Right ventricle myocardium inferior (tissue), 1 donor: Measurements from ENCODE around the gene ITPRIP. TPM values are rescaled to one million over a fixed set of nuclear protein-coding genes. Genes with fewer than 3 reads are reported as not detected.

Source experiments
- ATAC-seq: fragments of 200-7000 bp; cut with Tn5 transposase; one replicate; pipeline ENCODE4 v1.9.1; 2020; ENCODE audit warnings: mild to moderate bottlenecking, moderate library complexity
- DNase-seq: peaks from one replicate; pipeline ENCODE4 v3.0.0; 2021; ENCODE audit errors: missing footprints
- intact Hi-C: fragments of 100-400 bp; cut with DNase I; formaldehyde crosslinking; loops from one replicate; pipeline ENCODE4 v1.11.0; 2022
- total RNA-seq: library from RNA; stranded (reverse); fragmentation: NEBNext Ultra II Directional; extraction: Animal tissue kit (Norgen Biotek cat#: 25700); gene quantifications from one replicate; pipeline ENCODE4 v1.2.1, GENCODE V29; 2021
- donor health status: DM: no; HTN: yes; CAD: no; lungs with severe emphysema.

Gene ITPRIP
- total RNA-seq, 1 donor from 2014 or later: 28.2 TPM

DNA sequence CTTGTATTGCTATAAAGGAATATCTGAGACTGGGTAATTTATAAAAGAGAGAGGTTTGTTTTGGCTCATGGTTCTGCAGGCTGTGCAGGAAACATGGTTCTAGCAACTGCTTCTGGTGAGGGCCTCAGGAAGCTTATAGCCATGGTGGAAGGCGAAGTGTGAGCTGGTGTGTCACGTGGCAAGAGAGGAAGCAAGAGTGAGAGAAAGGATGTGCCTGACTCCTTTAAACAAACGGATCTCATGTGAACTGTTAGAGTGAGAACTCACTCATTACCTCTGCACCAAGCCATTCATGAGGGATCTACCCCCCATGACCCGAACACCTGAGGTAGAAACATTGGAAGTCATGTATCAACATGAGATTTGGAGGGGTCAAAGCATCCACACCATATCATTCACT is 7.7 kb upstream of the ITPRIP start:
- no peak for DNase-seq
- ATAC-seq: no peak
- intact Hi-C loops: no loop called here

DNA sequence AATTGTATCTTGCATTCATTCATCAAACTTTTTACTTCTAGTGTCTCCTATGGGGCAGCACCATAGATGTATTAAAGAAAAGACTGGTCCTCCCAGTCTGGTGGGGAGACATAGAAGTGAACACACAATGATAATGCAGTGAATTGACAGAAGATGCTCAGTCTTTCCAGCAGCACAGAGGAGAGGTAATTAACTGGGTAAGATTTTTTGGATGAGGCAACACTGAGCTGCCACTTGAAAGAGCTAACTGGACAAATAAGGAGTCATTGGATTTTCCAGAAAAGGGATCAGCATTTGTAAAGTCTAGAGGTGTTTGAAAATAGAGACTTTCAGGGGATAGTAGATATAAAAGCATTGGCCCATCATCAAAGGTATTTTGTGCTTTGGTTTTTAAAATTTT is 7.2 kb upstream of the ITPRIP start:
- DNase-seq (no peak), ATAC-seq (no peak)

DNA sequence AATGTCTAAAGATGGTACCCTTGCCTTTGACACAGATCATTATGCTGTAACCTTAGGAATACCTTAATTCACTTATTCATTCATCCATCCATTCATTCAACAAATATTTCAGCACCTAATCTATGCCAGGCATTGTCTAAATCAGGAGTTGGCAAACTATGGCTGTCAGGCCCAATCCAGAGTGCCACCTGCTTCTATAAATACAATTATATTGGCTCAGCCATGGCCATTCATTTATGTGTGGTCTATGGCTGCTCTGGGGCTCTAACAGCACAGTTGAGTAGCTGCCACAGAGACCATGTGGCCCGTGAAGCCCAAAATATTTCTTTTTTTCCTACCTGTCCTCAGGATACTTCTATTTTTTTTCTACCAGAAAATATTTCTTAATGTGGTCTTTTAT is 6.0 kb upstream of the ITPRIP start:
- ATAC-seq (peak; percentile 64), DNase-seq (no peak)
- intact Hi-C loops: no loop called here

More for the DNA sequence above, 7.2 kb upstream of the ITPRIP start:
- intact Hi-C loops: no loop called here

DNA sequence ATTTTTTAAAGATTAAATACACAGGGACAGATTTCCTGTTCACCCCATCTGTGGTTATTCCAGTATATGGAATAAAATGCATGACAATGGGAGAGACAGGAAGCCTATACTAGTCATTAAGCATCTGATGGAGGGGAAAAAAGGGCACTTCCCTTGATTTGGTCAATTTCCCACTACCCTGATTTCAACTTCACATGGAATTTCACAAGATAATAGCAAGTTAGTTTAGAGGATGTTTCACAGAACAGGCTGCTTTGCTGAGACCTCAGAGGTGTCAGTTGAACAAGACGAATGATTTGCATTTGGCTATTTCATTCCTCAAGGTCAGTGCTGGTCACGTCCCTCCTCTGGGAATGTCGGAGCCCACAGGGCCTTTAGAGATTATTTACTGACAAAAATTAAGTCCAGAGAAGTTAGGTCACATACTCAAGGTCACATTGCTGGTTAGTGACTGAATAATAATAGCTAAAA is 4.7 kb upstream of the ITPRIP start:
- intact Hi-C loops: no loop called here
- DNase-seq (no peak), ATAC-seq (no peak)

DNA sequence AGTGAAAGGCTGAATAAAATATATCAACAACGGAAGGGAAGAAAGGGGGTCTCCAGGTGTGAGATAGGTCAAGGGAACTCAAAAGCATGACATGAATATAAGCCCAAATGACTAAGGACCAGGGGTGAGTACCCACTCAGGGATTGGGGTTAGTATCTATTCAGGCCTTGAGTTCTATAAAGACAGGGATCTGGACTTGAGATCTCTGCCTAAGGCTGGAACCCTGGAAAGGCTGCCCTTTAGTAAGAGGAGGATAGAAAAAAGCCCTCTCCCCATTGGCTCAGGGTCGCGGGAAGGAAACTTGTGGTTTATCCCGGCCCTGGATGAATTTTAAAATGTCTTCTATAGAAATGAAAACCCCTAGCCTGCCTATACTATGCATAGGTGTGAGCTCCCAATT is 2.4 kb upstream of the ITPRIP start:
- intact Hi-C loops: no loop called here
- no peak for DNase-seq
- no peak for ATAC-seq

DNA sequence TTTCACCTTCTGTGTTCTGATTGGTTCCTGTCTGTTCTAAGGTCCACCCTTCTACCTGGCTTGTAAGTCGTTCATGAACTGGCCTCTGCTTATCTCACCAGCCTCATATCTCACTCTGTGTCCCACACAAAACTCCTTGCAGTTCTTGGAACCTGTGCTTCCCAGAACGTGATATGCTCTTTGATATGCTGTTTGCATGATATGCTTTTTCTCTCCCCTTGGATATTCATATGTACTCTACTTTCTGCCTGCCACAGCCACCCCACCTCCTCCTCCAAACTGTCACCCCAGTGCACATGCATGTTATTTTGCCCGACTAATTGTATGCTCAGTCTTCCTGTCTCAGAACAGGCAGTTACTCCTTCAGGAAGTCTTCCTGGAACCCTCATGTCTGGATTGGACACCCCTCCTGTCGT is 1.9 kb upstream of the ITPRIP start:
- intact Hi-C loops: no loop called here
- ATAC-seq: no peak
- DNase-seq: no peak

DNA sequence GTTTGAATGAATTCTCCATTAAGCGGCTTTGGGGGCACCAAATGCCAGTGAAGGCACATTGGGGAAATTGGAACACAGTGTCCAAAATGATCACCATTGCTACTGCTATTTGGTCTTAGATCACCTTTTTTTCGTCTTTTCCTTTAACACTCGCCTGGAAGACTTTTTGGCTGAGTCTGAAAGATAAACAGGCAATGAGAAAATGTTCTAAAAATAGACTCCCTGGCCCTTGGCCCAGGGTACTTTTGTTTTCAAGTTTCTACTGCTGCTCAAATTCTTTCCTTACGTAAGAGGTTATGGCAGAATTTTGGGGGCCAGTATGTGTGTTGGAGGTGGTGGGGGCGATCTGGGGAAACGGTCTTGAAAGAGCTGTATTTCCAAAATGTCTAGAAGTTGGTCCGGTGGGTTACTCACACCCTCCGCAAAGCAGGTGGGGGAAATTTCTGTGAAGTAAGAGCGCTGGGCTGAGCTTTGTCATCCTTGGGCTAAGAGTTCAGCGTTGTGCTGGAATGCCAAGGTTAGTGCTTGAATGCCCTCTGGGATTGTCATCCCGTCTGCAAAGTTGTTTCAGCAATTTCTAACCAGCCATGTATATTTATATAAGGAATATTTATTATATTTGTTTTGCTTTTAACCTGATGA is 1.3 kb upstream of the ITPRIP start:
- DNase-seq (no peak), ATAC-seq (no peak)
- intact Hi-C loops: no loop called here

DNA sequence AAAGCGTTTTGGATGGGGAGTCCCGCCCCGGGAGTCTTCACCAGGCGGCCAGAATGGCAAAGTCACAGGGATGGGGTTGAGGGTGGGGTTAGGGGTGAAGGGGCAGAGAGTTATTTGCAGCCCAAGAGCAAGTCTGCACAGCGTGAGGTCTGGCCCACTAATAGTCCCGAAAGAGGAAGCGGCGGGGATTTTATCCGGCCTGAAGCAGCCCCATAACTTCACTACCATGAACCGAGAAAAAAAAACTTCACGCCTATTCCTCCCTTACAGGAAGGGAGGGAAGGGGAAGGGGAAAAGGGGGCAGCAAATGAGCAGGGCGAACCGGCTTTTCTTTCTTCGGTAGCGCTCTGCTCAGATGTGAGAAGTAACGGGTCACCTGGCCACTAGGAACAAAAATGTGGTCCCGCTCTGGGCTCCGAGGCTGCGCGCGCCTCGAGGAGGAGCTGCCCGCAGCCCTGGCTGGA is 712 bp downstream of the ITPRIP start:
- DNase-seq (peak; percentile 84), ATAC-seq (peak; percentile 37)
- intact Hi-C loops: no loop called here

DNA sequence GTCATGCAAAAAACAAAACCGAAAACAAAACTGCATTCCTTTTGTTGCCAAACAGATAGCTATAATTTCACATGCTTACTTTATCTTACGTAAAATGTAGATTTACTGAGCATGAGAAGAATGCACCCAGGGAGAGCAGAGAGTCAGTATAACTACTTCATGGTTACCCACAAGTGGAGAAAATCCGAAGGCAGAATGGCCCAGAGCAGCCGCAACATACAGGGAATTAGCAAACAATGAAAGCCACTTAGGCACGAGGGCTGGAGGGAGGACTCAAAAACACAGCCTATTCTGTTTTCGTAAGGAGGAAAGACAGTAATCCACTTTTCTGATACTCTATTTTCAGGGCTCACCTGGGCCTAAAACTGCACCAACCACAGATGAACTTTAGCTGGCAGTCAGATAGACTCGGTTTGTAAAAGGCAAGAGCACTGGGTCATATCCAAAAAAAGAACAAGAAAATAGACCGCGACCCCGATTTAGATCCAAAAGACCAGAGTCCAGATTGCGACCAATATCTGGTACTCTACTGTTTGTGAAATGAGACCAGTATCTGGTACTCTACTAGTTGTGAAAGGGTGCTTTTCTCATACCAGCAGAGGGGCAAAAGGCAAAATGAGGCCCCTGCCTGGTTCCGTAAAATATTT is 1.3 kb downstream of the ITPRIP start:
- no peak for ATAC-seq
- intact Hi-C loops: no loop called here
- no peak for DNase-seq

DNA sequence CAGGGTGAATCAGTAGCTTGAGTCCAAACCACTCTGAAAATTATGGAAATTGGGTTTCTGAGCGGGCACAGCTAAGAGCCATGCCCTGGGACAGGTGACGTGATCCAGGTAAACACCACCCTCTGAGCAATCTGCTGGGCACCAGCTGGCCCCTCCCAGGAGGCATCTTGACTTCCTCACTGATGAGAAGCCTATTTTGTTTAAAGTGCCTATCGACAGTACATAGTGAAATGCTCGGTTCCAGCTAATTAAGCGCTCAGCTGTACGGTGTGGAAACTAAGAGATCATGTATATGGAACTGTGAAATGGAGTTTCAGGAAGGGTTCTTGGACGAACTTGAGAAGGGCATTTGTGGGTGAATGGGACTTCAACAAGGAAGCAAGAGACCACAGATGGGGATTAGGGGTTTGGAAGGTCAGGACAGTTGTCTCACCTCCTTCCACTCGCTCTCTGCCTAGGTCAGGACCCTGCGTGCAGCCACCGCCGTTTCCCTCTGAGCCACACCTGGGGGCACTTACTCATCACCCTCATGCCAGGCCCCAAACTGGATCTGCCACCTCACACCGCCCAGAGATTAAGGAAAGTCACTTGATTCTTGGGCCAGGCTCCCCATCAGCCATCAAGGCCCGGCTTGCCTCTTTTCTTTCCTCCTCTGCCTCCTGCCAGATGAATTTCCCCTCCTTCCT is 3.2 kb downstream of the ITPRIP start:
- ATAC-seq (no peak), DNase-seq (no peak)
- intact Hi-C loops: no loop called here

DNA sequence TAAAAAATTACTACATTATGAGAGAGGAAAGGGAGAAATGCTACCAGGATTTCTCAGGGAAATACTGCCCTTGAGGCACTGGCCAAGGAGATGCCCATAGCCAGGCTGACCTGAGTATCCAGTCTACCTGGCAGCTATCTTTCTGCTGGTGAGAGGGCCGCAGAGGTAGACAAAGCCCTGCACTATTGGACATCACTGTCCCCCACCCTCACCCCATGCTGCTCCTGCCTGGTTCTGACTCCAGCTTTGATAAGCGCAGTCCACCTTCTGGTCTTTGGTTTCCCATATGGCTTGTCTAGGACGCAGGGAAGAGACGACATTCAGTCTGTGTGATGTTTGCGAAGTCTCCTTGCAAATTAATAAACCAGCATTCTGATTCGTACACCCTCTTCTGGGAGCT is 3.7 kb downstream of the ITPRIP start:
- intact Hi-C loops: no loop called here
- no peak for ATAC-seq
- DNase-seq: no peak

DNA sequence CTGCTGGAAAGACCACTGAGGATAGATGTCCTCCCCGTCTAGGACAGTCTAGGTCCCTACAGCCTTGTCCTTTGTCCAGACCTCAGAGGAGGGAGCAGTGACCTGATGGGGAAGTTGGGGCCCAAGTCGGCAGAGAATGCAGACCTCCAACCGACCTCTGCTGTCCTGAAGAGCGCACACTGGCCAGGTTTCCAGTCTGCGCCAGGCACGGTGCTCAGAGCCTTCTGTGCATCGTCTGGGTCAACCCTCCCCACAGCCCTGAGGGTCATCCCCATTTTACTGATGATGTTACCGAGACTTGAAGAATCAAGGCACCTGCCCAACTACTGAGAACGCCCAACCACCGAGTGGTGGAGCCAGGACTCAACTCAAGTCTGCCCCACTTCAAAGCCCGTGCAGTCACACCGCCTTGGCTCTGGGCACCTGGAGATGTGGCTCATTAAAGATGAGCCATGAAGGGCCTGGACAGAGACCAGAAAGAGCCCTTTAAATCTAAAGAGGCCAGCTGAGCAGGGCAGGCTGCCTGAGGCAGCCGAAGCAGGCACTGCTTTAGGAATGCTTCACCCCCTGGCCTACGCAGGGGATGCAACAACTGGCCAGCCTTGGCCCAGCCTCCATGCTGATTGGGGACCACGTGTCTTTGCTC is 4.4 kb downstream of the ITPRIP start:
- intact Hi-C loops: no loop called here
- DNase-seq: no peak

DNA sequence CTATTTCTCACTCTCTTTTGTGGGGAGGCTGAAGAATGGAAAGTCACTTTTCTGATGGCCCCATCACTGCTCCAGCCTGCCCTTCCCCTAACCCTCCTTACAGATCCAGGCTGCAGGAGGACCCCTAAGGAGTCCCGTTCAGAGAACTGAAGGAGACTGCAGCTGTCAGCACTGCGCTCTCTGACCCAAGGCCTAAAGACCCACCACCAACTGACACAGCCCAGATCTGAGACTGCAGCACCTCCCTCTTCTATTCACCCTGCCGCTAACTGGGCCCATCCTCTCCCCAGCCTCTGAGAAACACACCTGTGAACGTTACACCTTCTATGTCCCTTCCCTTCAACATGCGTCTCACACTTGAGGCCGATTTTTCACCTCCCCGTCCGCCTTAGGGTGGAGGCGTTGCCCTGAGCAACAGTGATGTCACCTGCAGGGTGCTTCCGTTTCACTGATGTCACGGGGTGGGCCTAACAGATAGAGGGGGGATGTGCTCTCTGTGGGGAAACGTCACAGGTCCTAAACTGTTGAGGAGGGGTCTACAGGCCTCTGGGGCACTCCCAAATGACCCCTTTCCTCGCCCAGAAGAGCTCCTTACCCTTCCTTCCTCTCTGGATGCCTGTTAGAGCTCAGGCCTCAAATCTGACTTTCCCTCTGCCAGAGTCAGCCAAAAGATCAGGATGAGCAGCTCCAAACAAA is 5.1 kb downstream of the ITPRIP start:
- DNase-seq (no peak), ATAC-seq (no peak)
- intact Hi-C loops: no loop called here

More for the DNA sequence above, 4.4 kb downstream of the ITPRIP start:
- ATAC-seq: no peak

DNA sequence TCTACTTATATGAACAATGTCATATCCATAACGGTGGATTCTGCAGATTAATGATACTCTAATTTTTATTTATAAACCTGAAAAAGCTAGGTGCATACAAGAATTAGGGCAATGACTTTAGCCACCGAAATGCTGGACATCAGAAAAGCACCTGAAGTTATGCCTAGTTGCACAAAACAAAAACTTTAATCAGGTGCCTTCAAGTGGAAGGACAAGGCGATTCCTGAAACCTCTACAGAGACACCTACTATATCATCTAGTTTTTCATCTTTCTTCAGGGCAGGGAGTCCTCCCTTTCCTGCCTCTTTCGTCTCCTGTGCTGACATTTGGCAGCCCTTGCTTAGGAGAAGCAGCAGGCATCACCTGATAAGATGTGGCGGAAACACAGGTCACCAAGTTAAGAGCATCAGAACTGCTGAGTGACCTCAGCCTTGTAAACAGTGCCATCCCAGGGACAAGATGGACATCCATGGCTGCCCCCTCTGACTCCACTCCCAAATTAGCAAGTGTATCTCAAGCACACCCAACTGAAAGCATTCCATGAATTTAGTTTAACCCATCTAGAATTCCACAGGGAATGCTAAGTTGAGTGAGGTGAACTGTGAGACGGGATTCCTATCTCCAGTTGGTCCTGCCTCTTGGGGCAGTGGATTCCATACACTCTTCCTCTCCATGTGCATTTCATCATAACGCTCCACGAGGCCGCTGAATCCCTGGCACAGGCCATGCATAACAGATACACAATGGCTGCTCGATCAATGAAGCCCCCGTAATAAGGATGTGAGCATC is 5.8 kb downstream of the ITPRIP start:
- DNase-seq: no peak
- intact Hi-C loops: no loop called here
- peak; percentile 17 for ATAC-seq

DNA sequence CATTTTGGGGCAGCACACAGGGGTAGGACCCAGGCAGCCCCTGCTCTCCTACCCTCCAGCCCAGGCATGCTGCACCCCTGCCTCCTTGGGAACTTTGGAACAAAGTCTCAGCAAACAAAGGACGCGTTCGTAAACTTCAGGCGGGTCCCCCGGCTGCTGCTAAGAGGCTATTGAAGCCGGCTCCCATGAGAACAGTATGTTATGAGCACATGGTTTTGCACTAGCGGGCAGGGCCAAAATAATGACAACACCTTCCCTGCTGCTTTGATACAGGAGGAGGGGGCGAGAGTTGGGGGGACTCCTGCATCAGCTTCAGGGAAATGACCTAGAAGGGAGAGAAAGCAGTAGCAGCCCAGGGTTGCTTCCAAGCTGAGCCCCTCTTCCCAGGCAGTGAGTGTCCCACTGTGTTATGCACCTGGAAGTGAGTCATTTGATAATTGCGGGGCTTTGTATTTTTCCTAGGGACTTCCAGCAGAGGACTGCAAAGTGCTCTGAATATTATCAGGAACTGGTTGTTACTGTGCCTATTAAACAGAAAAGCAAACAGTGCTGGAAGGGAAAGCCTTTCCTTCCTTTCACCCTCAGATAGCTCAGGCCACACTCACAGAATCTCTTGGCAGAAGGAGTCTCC is 6.9 kb downstream of the ITPRIP start:
- peak; percentile 50 for ATAC-seq
- intact Hi-C loops: no loop called here
- DNase-seq: no peak

DNA sequence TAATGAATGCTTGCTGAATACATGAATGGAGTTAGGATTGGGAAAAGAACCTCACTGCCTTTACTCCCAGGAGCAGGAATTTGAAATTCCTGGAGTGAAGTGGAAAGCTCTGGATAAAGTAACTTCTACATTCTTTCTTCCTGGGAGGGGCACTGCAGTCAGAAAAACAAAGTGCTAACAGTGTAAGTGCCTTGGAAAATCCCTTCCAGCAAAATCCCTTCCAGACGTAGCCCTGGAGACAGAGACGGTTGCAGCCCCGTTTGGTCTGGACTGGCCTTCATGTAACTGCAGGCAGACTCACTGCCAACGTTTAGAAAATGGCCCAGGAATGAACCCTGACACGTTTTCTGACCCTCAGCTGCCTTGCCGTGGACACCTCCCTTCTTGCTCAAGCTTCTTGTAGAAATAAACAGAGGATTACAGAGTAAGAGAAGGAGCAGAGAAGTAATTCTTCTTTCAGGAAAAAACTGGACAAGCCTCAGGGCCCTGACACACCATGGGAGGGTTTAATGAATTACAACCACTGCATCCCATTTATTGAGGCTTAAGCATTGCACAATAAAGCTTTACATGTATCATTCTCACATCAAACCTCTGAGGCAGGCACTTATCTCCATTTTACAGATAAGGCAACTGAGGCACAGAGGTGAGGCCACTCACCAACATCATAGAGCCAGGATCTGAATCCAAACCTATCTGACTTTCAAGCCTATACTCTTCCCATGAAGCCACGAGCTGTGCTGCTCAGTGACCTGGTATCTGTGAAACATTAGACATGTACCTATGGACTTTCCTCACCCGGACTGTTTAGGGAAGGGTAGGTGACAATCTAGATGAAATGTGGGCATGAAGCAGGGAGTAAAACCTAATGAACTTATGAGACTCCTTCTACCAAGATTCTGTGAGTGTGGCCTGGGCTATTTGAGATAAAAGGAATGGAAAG is 7.8 kb downstream of the ITPRIP start:
- intact Hi-C loops: no loop called here
- DNase-seq (no peak), ATAC-seq (peak; percentile 57)

DNA sequence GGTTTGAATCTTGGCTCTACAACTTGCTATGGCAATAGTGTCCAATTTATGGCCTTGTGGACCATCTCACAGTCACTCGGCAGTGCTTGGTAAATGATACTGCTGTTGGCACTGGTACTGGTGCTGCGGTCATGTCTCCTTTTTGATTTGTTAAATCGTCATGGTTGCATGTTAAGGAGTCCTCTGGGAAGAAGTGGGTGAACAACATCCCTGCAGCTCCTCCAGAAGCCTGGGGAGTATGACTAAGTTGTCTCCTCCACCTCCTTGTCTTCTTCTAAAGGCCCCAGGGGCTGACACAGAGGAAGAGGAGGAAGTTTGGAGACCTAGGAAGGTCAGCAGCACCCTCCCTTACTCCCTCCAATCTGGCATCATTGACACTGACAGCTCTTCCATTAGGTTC is 8.5 kb downstream of the ITPRIP start:
- DNase-seq (no peak), ATAC-seq (no peak)
- intact Hi-C loops: no loop called here
